IMR-90 (cell line): ENCODE results near the gene BCAR1. TPM values are rescaled to one million over a fixed set of nuclear protein-coding genes. Genes with fewer than 3 reads are reported as not detected.

Source experiments
- ATAC-seq: fragments of 200-7000 bp; cut with Tn5 transposase; 2 replicates; pipeline ENCODE4 v1.9.1; 2020; ENCODE audit warnings: low read depth, mild to moderate bottlenecking, moderate library complexity
- BruUV-seq: library from RNA; stranded (reverse); fragments of 400-500 nt; replicated peaks from 2 replicates; lab custom pipeline; 2021; lab: Mats Ljungman, UMichigan
- CTCF ChIA-PET: fragments of 300-600 bp; formaldehyde crosslinking; extraction: SDS; loops from one replicate; lab custom pipeline; 2021; ENCODE audit warnings: antibody characterized with exemption; lab: Yijun Ruan, JAX
- POLR2A ChIA-PET: fragments of 300-600 bp; sonication (Branson Sonifier 250); formaldehyde crosslinking; loops from one replicate; lab custom pipeline; 2022; ENCODE audit warnings: antibody characterized with exemption; ENCODE audit not compliant: unreplicated experiment; lab: Charles Lee
- DNase-seq: peaks from one replicate; pipeline ENCODE4 v3.0.0; 2013
- H2AFZ ChIP-seq: replicated peaks from 2 replicates; pipeline ENCODE3; 2013; ENCODE audit warnings: low read length, mild to moderate bottlenecking; ENCODE audit not compliant: poor library complexity
- H2AK5ac ChIP-seq: 2 replicates; pipeline ENCODE4 v1.6.1; 2013; ENCODE audit warnings: low read depth, low read length, inconsistent platforms
- H2AK9ac ChIP-seq: replicated peaks from 2 replicates; pipeline ENCODE3; 2013; ENCODE audit warnings: mild to moderate bottlenecking, low read depth, low read length, moderate library complexity; ENCODE audit not compliant: poor library complexity
- H2BK120ac ChIP-seq: 2 replicates; pipeline ENCODE4 v1.6.1; 2013; ENCODE audit warnings: low read depth, low read length, inconsistent platforms
- H2BK15ac ChIP-seq: 3 replicates; pipeline ENCODE4 v1.6.1; 2013; ENCODE audit warnings: low read depth, low read length, inconsistent platforms
- H2BK20ac ChIP-seq: 2 replicates; pipeline ENCODE4 v1.6.1; 2013; ENCODE audit warnings: low read depth, mild to moderate bottlenecking, inconsistent platforms, low read length, moderate library complexity
- H2BK5ac ChIP-seq: 2 replicates; pipeline ENCODE4 v1.6.1; 2013; ENCODE audit warnings: mild to moderate bottlenecking, low read depth, low read length, inconsistent platforms; ENCODE audit not compliant: poor library complexity, severe bottlenecking
- H3K14ac ChIP-seq: replicated peaks from 2 replicates; pipeline ENCODE4 v1.6.1; 2013; ENCODE audit warnings: low read depth, low read length, inconsistent platforms
- H3K18ac ChIP-seq: 2 replicates; pipeline ENCODE4 v1.6.1; 2013; ENCODE audit warnings: low read depth, low read length, control low read depth
- H3K23ac ChIP-seq: 2 replicates; pipeline ENCODE4 v1.6.1; 2013; ENCODE audit warnings: low read depth, low read length, inconsistent platforms
- H3K27ac ChIP-seq: 2 replicates; pipeline ENCODE4 v1.5.1; 2013; ENCODE audit warnings: mild to moderate bottlenecking, control low read depth, low read length; ENCODE audit not compliant: insufficient read depth
- H3K27me3 ChIP-seq: 2 replicates; pipeline ENCODE4 v1.6.1; 2013; ENCODE audit warnings: low read length; ENCODE audit not compliant: control insufficient read depth, insufficient read depth
- H3K36me3 ChIP-seq: 2 replicates; pipeline ENCODE4 v1.6.1; 2013; ENCODE audit warnings: low read length, mixed read lengths; ENCODE audit not compliant: control insufficient read depth, insufficient read depth
- H3K4ac ChIP-seq: 2 replicates; pipeline ENCODE4 v1.6.1; 2013; ENCODE audit warnings: low read depth, low read length, inconsistent platforms
- H3K4me1 ChIP-seq: 2 replicates; pipeline ENCODE4 v1.6.1; 2013; ENCODE audit warnings: low read length, mixed read lengths; ENCODE audit not compliant: control insufficient read depth, insufficient read depth
- H3K4me2 ChIP-seq: 2 replicates; pipeline ENCODE4 v1.6.1; 2013; ENCODE audit warnings: low read depth, mild to moderate bottlenecking, control low read depth, low read length, moderate library complexity
- H3K4me3 ChIP-seq: 2 replicates; pipeline ENCODE4 v1.5.1; 2013; ENCODE audit warnings: low read depth, mild to moderate bottlenecking, control low read depth, low read length, moderate library complexity; ENCODE audit not compliant: insufficient read depth
- H3K56ac ChIP-seq: 2 replicates; pipeline ENCODE4 v1.6.1; 2013; ENCODE audit warnings: low read length, inconsistent platforms; ENCODE audit not compliant: insufficient read depth; ENCODE audit errors: extremely low read depth
- H3K79me1 ChIP-seq, 2 experiments: 2 replicates each; pipeline ENCODE4 v1.6.1; 2013; ENCODE audit warnings: low read length in 2 of 2, inconsistent platforms in 1 of 2, low read depth in 1 of 2
- H3K9ac ChIP-seq: 2 replicates; pipeline ENCODE4 v1.6.1; 2013; ENCODE audit warnings: low read depth, low read length, control low read depth
- H3K9me1 ChIP-seq: 2 replicates; pipeline ENCODE4 v1.6.1; 2013; ENCODE audit warnings: low read length, inconsistent platforms; ENCODE audit not compliant: insufficient read depth
- H3K9me3 ChIP-seq: 2 replicates; pipeline ENCODE4 v1.6.1; 2013; ENCODE audit warnings: low read length; ENCODE audit not compliant: control insufficient read depth, insufficient read depth
- H4K20me1 ChIP-seq: 2 replicates; pipeline ENCODE4 v1.6.1; 2013; ENCODE audit warnings: low read length, inconsistent platforms; ENCODE audit not compliant: insufficient read depth
- H4K5ac ChIP-seq: 2 replicates; pipeline ENCODE4 v1.6.1; 2013; ENCODE audit warnings: mild to moderate bottlenecking, low read depth, low read length, control low read depth
- H4K8ac ChIP-seq, 2 experiments: 2 replicates each; pipeline ENCODE4 v1.6.1; 2013; ENCODE audit warnings: low read depth in 2 of 2, low read length in 2 of 2, control low read depth in 1 of 2, inconsistent platforms in 1 of 2
- H4K91ac ChIP-seq: 2 replicates; pipeline ENCODE4 v1.6.1; 2013; ENCODE audit warnings: low read depth, low read length, inconsistent platforms; ENCODE audit not compliant: insufficient read depth
- BHLHE40 ChIP-seq: fragments of 150-350 bp; IDR thresholded peaks from 2 replicates; pipeline ENCODE4 v1.6.1; 2016; ENCODE audit warnings: mild to moderate bottlenecking, low read depth, low read length
- CEBPB ChIP-seq: IDR thresholded peaks from 2 replicates; pipeline ENCODE4 v1.6.1; 2012; ENCODE audit warnings: low read depth, low read length, improper control_type of control experiment
- ELK1 ChIP-seq: fragments of 150-350 bp; IDR thresholded peaks from 2 replicates; pipeline ENCODE4 v1.6.1; 2016; ENCODE audit warnings: low read depth, mild to moderate bottlenecking, low read length, moderate library complexity, borderline replicate concordance
- MXI1 ChIP-seq: IDR thresholded peaks from 2 replicates; pipeline ENCODE4 v1.6.1; 2012; ENCODE audit warnings: low read depth, mild to moderate bottlenecking, low read length, moderate library complexity, borderline replicate concordance
- NFE2L2 ChIP-seq: fragments of 150-350 bp; IDR thresholded peaks from 2 replicates; pipeline ENCODE4 v1.6.1; 2016; ENCODE audit warnings: low read depth, mild to moderate bottlenecking, low read length
- RFX5 ChIP-seq: IDR thresholded peaks from 2 replicates; pipeline ENCODE4 v1.8.0; 2012; ENCODE audit warnings: low read depth, mild to moderate bottlenecking, low read length, moderate library complexity
- USF2 ChIP-seq: fragments of 150-350 bp; IDR thresholded peaks from 2 replicates; pipeline ENCODE4 v1.6.1; 2017; ENCODE audit warnings: mild to moderate bottlenecking, antibody characterized with exemption, low read length, low read depth
- WGBS, 2 experiments: methylation state at CpG; one replicate each; pipeline versions ENCODE4 v1.1.5 to v1.1.7; 2013; ENCODE audit warnings: missing lambda C conversion rate in 2 of 2; ENCODE audit not compliant: insufficient read length in 1 of 2; ENCODE audit errors: extremely low coverage in 2 of 2; 5-methylcytosine and 5-hydroxymethylcytosine counted together
- dilution Hi-C: fragments of 300-500 bp; cut with HindIII; formaldehyde crosslinking; loops from one replicate; pipeline ENCODE4 v1.14.3; 2018; ENCODE audit warnings: low sequenced_read_pairs; ENCODE audit not compliant: unreplicated experiment
- in situ Hi-C: fragments of 300-500 bp; cut with MboI; formaldehyde crosslinking; loops from 3 replicates; pipeline ENCODE4 v1.14.3; 2019; ENCODE audit warnings: low sequenced_read_pairs, inconsistent platforms, mixed read lengths
- intact Hi-C: fragments of 100-400 bp; cut with micrococcal nuclease; formaldehyde crosslinking; loops from 2 replicates; pipeline ENCODE4 v1.10.0; 2022
- polyA plus RNA-seq, 3 experiments: library from polyadenylated mRNA; depleted of rRNA; stranded (reverse); fragments of >200 nt; gene quantifications; 2 replicates each; pipeline ENCODE4 v1.2.3, GENCODE V29; 2012; ENCODE audit warnings: low replicate concordance in 1 of 3
- total RNA-seq: library from RNA; depleted of rRNA; stranded (reverse); fragments of >200 nt; gene quantifications from 2 replicates; pipeline ENCODE4 v1.2.3, GENCODE V29; 2012

BCAR1 gene
- total and polyA plus RNA-seq, 2 of the 4 experiments (the other 2 are of a cell fraction): 18.1 to 99.4 TPM

GRCh38 chr16:75208242-75208825, 43.1 kb downstream of the BCAR1 start:
- DNase-seq: no peak
- no peak overlapping the region for H2BK5ac ChIP-seq
- no peak overlapping the region for H3K27ac ChIP-seq
- H3K4me1 ChIP-seq: no peaks in the 10 kb centered on the region
- H3K14ac ChIP-seq: no peak overlapping the region
- H4K91ac ChIP-seq: no peak overlapping the region
- H3K79me1 ChIP-seq: no peaks in the 10 kb centered on the region
- H2BK20ac ChIP-seq: no peak overlapping the region
- 87% methylated on average over 4 of the region's 13 CpGs; no CpG with 5 or more reads in 1 of the 2 experiments for WGBS, 2 experiments
- H3K23ac ChIP-seq: no peak overlapping the region
- no peak overlapping the region for H3K4me3 ChIP-seq
- no TSS peak for BruUV-seq
- dilution Hi-C loops: no loop called here
- H4K8ac ChIP-seq: no peak overlapping the region
- H3K9ac ChIP-seq: no peak overlapping the region
- H2BK15ac ChIP-seq: no peak overlapping the region
- H3K36me3 ChIP-seq: no peaks in the 10 kb centered on the region
- no peaks in the 10 kb centered on the region for H3K9me3 ChIP-seq
- no peak overlapping the region for H3K18ac ChIP-seq
- TF ChIP-seq BHLHE40 (no peak), RFX5 (no peak), MXI1 (no peak), USF2 (no peak), CEBPB (no peak), NFE2L2 (no peak), ELK1 (no peak)
- H4K5ac ChIP-seq: no peak overlapping the region
- no peak overlapping the region for H2AK9ac ChIP-seq
- no peak overlapping the region for H3K4me2 ChIP-seq
- H4K20me1 ChIP-seq: no peaks in the 10 kb centered on the region
- CTCF ChIA-PET: no interaction called here
- intact Hi-C loops: no loop called here
- POLR2A ChIA-PET: no interaction called here
- no peaks in the 10 kb centered on the region for H3K9me1 ChIP-seq
- H3K56ac ChIP-seq: no peak overlapping the region
- in situ Hi-C loops: loop anchor here (25.0 kb wide), 2 partner anchors 379 to 554 kb away; no protein-coding TSS in a partner anchor
- H2AFZ ChIP-seq: no peak overlapping the region
- ATAC-seq: no peak
- no peak overlapping the region for H2AK5ac ChIP-seq
- H3K27me3 ChIP-seq: 0 out of 2 replicates have a peak, but pooled peaks cover 5% of the 10 kb centered on the region
- no peak overlapping the region for H2BK120ac ChIP-seq
- no peak overlapping the region for H3K4ac ChIP-seq
